ENCODE measurements around the gene GRIK2.

Gene GRIK2

GRCh38 chr6:102026649-102027048 is 633.1 kb downstream of the GRIK2 start:
- no peak for DNase-seq (ENCODE audit: low read depth)
- TF ChIP-seq CTCF (IDR thresholded peaks at IDR 0.05; ENCODE audit: low read depth, low read length, missing control alignments) = no peak
- no peak overlapping the region for H3K4me3 ChIP-seq (ENCODE audit: low read depth, low read length)

GRCh38 chr6:102028176-102028575 is 634.7 kb downstream of the GRIK2 start:
- no peak for TF ChIP-seq CTCF (IDR thresholded peaks at IDR 0.05; ENCODE audit: low read depth, low read length, missing control alignments)
- DNase-seq (ENCODE audit: low read depth) = no peak
- H3K4me3 ChIP-seq (ENCODE audit: low read depth, low read length) = no peak overlapping the region

- H3K4me3 ChIP-seq (ENCODE audit: low read depth, low read length) = no peak overlapping the region
- no peak for TF ChIP-seq CTCF (IDR thresholded peaks at IDR 0.05; ENCODE audit: low read depth, low read length, missing control alignments)
- no peak for DNase-seq (ENCODE audit: low read depth)
Measured at GRCh38 chr6:102038964-102039363, 645.5 kb downstream of the GRIK2 start.

- DNase-seq (ENCODE audit: low read depth) = no peak
- no peak for TF ChIP-seq CTCF (IDR thresholded peaks at IDR 0.05; ENCODE audit: low read depth, low read length, missing control alignments)
- H3K4me3 ChIP-seq (ENCODE audit: low read depth, low read length) = no peak overlapping the region
Measured at GRCh38 chr6:102039441-102039840, 645.9 kb downstream of the GRIK2 start.

GRCh38 chr6:102051001-102051400 is 657.5 kb downstream of the GRIK2 start:
- DNase-seq (ENCODE audit: low read depth) = no peak
- no peak overlapping the region for H3K4me3 ChIP-seq (ENCODE audit: low read depth, low read length)

GRCh38 chr6:102051720-102052119 is 658.2 kb downstream of the GRIK2 start:
- no peak for TF ChIP-seq CTCF (IDR thresholded peaks at IDR 0.05; ENCODE audit: low read depth, low read length, missing control alignments)
- no peak for DNase-seq (ENCODE audit: low read depth)
- no peak overlapping the region for H3K4me3 ChIP-seq (ENCODE audit: low read depth, low read length)

More at GRCh38 chr6:102051001-102051400, 657.5 kb downstream of the GRIK2 start:
- no peak for TF ChIP-seq CTCF (IDR thresholded peaks at IDR 0.05; ENCODE audit: low read depth, low read length, missing control alignments)

- no peak for TF ChIP-seq CTCF (IDR thresholded peaks at IDR 0.05; ENCODE audit: low read depth, low read length, missing control alignments)
- no peak for DNase-seq (ENCODE audit: low read depth)
Measured at GRCh38 chr6:102064142-102064541, 670.6 kb downstream of the GRIK2 start.

More at GRCh38 chr6:102064142-102064541, 670.6 kb downstream of the GRIK2 start:
- H3K4me3 ChIP-seq (ENCODE audit: low read depth, low read length) = no peak overlapping the region

Data from GM12864 (cell line).